Measurements from ENCODE around the gene TET1.
A peak's percentile ranks its signal among the peaks of the same experiment; 100 is the strongest.
"Not testable (repeated sequence)": the region's sequence is repeated elsewhere in the genome, so short reads cannot be mapped to it uniquely, and the experiment has no call there.

TET1 gene

GRCh38 chr10:68560186-68560942 is at the start of gene TET1:
Gene TET1, plus strand, starts transcription at chr10:68560337. Its CDS starts 12,002 bp downstream, at chr10:68572339.
- peaks cover 33% of the 10 kb centered on the region for H3K4me1 Mint-ChIP-seq
- no peak within 1 kb of the TSS for H3K27ac Mint-ChIP-seq
- peaks cover 5% of the 10 kb centered on the region for H3K36me3 Mint-ChIP-seq
- H3K9me3 Mint-ChIP-seq = no peaks in the 10 kb centered on the region
- peak within 1 kb of the TSS; percentile 69 for H3K4me3 Mint-ChIP-seq
- DNase-seq = peak; percentile 43
- H3K27me3 Mint-ChIP-seq = peaks cover 87% of the 10 kb centered on the region
- CTCF ChIA-PET = interaction anchor here (1.1 kb wide), 1 partner anchor 9 kb away, joined by 9 read pairs; no protein-coding TSS in a partner anchor

DNA sequence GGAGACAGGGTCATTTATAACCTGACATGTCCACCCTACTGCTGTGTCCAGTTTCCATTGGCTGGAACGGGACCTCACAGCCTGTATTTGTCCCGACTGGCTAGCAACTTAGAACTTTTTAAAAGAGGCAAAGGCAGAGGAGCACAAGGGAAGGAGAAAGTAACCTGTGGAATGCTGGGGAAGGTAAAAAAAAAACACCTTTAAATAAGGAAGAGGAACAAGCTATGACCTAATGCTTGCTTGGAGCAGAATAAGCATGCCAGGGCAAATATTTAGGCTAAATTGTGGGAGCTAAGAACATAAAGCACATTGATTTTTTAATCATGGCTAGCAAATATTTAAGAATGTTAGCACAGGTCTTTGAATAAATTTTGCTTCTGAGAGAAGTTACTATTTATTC is 43.9 kb upstream of the TET1 start:
- H3K4me1 Mint-ChIP-seq, H3K36me3 Mint-ChIP-seq, DNase-seq, H3K9me3 Mint-ChIP-seq, CTCF ChIA-PET, H3K4me3 Mint-ChIP-seq, H3K27me3 Mint-ChIP-seq, H3K27ac Mint-ChIP-seq: not testable (repeated sequence)

- CTCF ChIA-PET = no interaction called here
- H3K9me3 Mint-ChIP-seq = no peaks in the 10 kb centered on the region
- no peaks in the 10 kb centered on the region for H3K27me3 Mint-ChIP-seq
- H3K36me3 Mint-ChIP-seq = peaks cover 6% of the 10 kb centered on the region
- H3K4me3 Mint-ChIP-seq = no peak overlapping the region
- no peak overlapping the region for H3K27ac Mint-ChIP-seq
- no peak for DNase-seq
- H3K4me1 Mint-ChIP-seq = no peaks in the 10 kb centered on the region
These were observed 43.4 kb upstream of the TET1 start for GRCh38 chr10:68516766-68517165.

DNA sequence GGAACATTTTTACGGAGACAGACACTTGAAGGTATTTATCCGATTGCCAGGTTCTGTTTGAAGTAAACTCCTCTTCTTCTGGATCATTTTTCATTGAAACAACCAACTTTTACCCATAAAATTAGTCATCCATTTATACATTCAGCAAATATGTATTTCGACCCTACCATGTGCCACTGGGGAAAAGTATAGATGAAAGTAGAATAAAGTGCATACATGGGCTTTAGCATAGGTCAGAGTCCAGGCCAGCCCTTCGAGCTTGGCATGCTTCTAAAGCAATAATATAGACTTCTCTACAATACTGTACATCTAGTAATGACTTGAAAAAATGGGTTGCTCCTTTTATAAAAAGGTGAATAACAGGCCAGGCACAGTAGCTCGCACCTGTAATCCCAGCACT is 42.9 kb upstream of the TET1 start:
- H3K27ac Mint-ChIP-seq = no peak overlapping the region
- CTCF ChIA-PET = no interaction called here
- peaks cover 8% of the 10 kb centered on the region for H3K36me3 Mint-ChIP-seq
- H3K9me3 Mint-ChIP-seq = no peaks in the 10 kb centered on the region
- H3K4me1 Mint-ChIP-seq = no peaks in the 10 kb centered on the region
- H3K4me3 Mint-ChIP-seq = no peak overlapping the region
- no peaks in the 10 kb centered on the region for H3K27me3 Mint-ChIP-seq
- DNase-seq = no peak

GRCh38 chr10:68518609-68519008 is 41.5 kb upstream of the TET1 start:
- H3K4me3 Mint-ChIP-seq, H3K4me1 Mint-ChIP-seq, CTCF ChIA-PET, DNase-seq, H3K36me3 Mint-ChIP-seq, H3K9me3 Mint-ChIP-seq, H3K27me3 Mint-ChIP-seq, H3K27ac Mint-ChIP-seq: not testable (repeated sequence)

DNA sequence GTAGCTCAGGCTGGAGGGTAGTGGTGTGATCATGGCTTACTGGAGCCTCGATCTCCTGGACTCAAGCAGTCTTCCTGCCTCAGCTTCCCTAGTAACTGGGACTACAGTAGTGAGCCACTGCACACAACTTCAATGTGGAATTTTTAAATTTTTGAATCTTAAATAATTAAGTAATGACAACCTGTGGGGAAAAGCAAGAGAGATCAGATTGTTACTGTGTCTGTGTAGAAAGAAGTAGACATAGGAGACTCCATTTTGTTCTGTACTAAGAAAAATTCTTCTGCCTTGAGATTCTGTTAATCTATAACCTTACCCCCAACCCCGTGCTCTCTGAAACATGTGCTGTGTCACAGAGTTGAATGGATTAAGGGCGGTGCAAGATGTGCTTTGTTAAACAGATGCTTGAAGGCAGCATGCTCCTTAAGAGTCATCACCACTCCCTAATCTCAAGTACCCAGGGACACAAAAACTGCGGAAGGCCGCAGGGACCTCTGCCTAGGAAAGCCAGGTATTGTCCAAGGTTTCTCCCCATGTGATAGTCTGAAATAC is 34.6 kb upstream of the TET1 start:
- H3K36me3 Mint-ChIP-seq, H3K27me3 Mint-ChIP-seq, H3K4me3 Mint-ChIP-seq, DNase-seq, H3K9me3 Mint-ChIP-seq, CTCF ChIA-PET, H3K27ac Mint-ChIP-seq: not testable (repeated sequence)
- peaks cover 16% of the 10 kb centered on the region for H3K4me1 Mint-ChIP-seq

GRCh38 chr10:68526634-68527307 is 33.4 kb upstream of the TET1 start:
- H3K4me1 Mint-ChIP-seq = peaks cover 16% of the 10 kb centered on the region
- no peak for DNase-seq
- H3K27me3 Mint-ChIP-seq = no peaks in the 10 kb centered on the region
- H3K36me3 Mint-ChIP-seq = peaks cover 4% of the 10 kb centered on the region
- H3K4me3 Mint-ChIP-seq = peak overlapping the region; percentile 95
- CTCF ChIA-PET = no interaction called here
- H3K9me3 Mint-ChIP-seq = no peaks in the 10 kb centered on the region
- peak overlapping the region; percentile 89 for H3K27ac Mint-ChIP-seq

DNA sequence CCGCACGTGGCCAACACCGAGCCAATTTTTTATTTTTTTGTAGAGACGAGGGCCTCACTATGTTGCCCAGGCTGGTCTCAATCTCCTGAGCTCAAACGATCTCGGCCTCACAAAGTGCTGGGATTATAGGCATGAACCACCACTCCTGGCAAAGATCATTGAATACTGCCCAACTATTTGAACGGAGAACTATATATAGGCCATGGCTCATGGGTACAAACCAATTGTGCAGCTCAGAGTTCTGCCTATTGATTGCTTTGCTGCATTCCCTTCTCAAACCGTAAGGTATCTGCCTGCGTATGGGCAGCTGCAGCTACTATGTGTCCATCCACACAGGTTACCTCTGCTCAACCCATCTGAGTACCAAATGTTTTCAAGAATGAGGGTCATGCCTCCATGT is 23.2 kb upstream of the TET1 start:
- DNase-seq = no peak
- no peaks in the 10 kb centered on the region for H3K9me3 Mint-ChIP-seq
- H3K4me3 Mint-ChIP-seq = no peak overlapping the region
- peaks cover 4% of the 10 kb centered on the region for H3K27me3 Mint-ChIP-seq
- CTCF ChIA-PET = interaction anchor here (1.0 kb wide), 1 partner anchor 14 kb away, joined by 3 read pairs; no protein-coding TSS in a partner anchor
- no peaks in the 10 kb centered on the region for H3K4me1 Mint-ChIP-seq
- H3K27ac Mint-ChIP-seq = no peak overlapping the region
- H3K36me3 Mint-ChIP-seq = no peaks in the 10 kb centered on the region

DNA sequence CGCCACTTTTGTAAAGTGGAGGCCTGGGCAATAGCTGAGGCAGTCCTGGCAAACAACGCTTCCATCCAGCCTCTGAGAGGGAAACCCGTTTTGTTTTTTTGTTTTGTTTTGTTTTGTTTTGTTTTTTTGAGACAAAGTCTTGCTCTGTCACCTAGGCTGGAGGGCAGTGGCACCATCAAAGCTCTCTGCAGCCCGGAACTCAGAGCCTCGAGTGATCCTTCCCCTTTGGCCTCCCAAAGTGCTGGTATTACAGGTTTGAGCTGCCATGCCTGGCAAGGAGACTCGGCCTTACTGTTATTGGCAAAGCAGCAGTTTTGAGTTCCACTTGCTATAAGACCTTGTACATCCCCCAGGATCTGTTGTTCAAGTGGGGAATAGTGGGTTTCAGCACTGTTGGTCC is 22.3 kb upstream of the TET1 start:
- H3K36me3 Mint-ChIP-seq = no peaks in the 10 kb centered on the region
- no peaks in the 10 kb centered on the region for H3K4me1 Mint-ChIP-seq
- H3K9me3 Mint-ChIP-seq = no peaks in the 10 kb centered on the region
- DNase-seq = no peak
- CTCF ChIA-PET = interaction anchor here (0.9 kb wide), 1 partner anchor 14 kb away, joined by 4 read pairs; no protein-coding TSS in a partner anchor
- no peak overlapping the region for H3K27ac Mint-ChIP-seq
- no peak overlapping the region for H3K4me3 Mint-ChIP-seq
- peaks cover 4% of the 10 kb centered on the region for H3K27me3 Mint-ChIP-seq

DNA sequence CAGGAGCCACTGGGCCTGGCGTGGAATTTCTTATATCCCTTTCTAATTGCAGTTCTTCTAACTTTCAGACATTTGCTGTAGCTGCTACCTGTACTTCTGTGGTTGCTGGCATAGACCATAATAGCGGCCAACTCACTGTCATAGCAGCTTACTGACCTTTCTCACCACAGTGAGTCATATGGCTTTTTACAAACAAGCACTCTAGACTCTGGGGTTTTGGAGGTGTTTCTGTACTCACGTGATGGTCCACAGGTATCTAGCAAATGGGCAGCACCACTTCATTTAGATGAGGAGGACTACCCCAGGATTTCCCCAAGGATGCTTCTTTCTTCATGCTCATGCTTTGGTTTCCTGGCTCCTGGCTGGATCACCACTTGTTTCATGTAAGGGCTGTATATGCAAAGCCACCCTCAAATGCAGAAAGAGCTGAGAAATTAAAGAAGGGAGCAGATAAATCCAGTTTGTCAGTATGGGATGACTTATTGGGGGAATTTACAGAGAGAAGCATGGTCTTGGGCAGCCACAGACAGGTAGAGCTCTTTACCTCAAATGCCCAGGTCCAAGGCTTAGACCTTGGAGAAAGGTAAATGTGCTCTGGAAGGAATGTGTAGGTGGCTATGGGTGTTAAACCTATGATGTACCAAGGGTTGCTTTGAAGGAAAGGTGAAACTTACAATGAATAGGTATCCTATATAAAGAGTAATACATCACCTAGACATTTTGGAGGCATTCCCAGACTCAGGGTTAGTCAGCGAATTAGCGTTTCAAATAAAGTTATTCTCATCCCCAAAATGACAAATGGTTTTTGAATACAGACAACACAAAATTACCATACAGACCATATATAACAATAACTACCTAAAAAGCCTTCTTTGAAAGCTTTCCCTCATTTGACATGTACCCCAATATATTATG is 16.9 kb upstream of the TET1 start:
- no peak for DNase-seq
- Mint-ChIP-seq H3K36me3 (no peaks in the 10 kb centered on the region), H3K27ac (no peak overlapping the region), H3K4me3 (no peak overlapping the region), H3K4me1 (no peaks in the 10 kb centered on the region), H3K27me3 (peaks cover 4% of the 10 kb centered on the region), H3K9me3 (no peaks in the 10 kb centered on the region)
- CTCF ChIA-PET = no interaction called here

DNA sequence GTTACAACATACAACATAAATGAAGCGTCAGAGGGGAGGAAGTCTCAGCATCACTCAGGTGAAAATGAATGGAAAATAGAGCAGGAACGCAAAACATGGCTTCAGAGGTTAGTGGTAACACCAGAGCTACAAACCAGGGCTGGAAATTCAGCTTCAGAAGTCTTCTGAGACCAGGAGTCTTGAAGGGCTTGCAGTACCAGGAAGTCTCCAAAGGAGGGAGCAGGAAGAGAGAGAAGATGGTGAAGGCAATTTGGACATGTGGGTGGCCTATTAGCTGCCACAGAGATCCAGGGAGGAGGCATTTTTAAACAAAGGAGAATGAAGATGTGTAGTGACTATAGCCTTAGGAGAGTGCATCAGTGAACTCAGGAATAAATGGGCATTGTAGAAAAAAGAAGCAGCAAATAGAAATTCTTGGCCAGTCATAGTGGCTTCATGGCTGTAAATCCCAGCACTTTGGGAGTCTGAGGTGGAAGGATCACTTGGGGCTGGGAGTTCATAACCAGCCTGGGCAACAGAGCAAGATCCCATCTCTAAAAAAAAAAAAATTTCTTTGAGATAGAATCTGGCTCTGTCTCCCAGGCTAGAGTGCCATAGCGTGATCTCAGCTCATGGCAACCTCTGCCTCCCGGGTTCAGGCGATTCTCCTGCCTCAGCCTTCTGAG is 9.3 kb upstream of the TET1 start:
- H3K9me3 Mint-ChIP-seq = no peaks in the 10 kb centered on the region
- H3K27ac Mint-ChIP-seq = no peak overlapping the region
- H3K4me1 Mint-ChIP-seq = no peaks in the 10 kb centered on the region
- CTCF ChIA-PET = interaction anchor here (0.6 to 2.0 kb wide), 22 partner anchors 9 to 560 kb away, joined by 3 to 9 read pairs (median 4); partner anchors contain the start of genes STOX1 and TET1
- DNase-seq = peak; percentile 68
- H3K36me3 Mint-ChIP-seq = no peaks in the 10 kb centered on the region
- peaks cover 4% of the 10 kb centered on the region for H3K27me3 Mint-ChIP-seq
- no peak overlapping the region for H3K4me3 Mint-ChIP-seq

GRCh38 chr10:68553138-68553537 is 7.0 kb upstream of the TET1 start:
- no peak overlapping the region for H3K4me3 Mint-ChIP-seq
- DNase-seq = no peak

DNA sequence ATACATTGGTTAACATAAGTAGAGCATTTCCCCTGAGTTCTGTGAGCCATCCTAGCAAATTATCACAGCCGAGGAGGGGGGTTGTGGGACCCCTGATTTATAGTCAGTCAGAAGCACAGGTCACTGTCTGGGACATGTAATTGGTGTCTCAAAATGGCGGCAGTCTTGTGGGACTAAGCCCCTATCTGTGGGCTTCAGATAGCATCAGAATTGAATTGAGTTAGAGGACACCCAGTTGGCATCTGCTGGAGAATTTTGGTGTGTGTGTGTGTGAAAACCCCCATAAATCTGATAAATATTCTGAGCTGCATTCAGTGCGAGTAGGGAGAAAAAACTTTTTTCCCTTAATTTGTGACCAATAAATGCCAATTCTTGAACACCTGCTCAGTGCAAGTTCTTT is 6.5 kb upstream of the TET1 start:
- peaks cover 24% of the 10 kb centered on the region for H3K27me3 Mint-ChIP-seq
- no peaks in the 10 kb centered on the region for H3K36me3 Mint-ChIP-seq
- H3K27ac Mint-ChIP-seq = no peak overlapping the region
- no peaks in the 10 kb centered on the region for H3K4me1 Mint-ChIP-seq
- no peak overlapping the region for H3K4me3 Mint-ChIP-seq
- CTCF ChIA-PET = no interaction called here
- no peaks in the 10 kb centered on the region for H3K9me3 Mint-ChIP-seq
- DNase-seq = no peak

More at GRCh38 chr10:68553138-68553537, 7.0 kb upstream of the TET1 start:
- no peaks in the 10 kb centered on the region for H3K36me3 Mint-ChIP-seq
- H3K27ac Mint-ChIP-seq = no peak overlapping the region
- no peaks in the 10 kb centered on the region for H3K4me1 Mint-ChIP-seq
- H3K9me3 Mint-ChIP-seq = no peaks in the 10 kb centered on the region
- H3K27me3 Mint-ChIP-seq = peaks cover 19% of the 10 kb centered on the region
- CTCF ChIA-PET = no interaction called here

GRCh38 chr10:68558478-68558877 is 1.7 kb upstream of the TET1 start:
- peaks cover 31% of the 10 kb centered on the region for H3K4me1 Mint-ChIP-seq
- no peak overlapping the region for H3K4me3 Mint-ChIP-seq
- H3K36me3 Mint-ChIP-seq = peaks cover 5% of the 10 kb centered on the region
- CTCF ChIA-PET = no interaction called here
- DNase-seq = no peak
- peaks cover 68% of the 10 kb centered on the region for H3K27me3 Mint-ChIP-seq
- H3K27ac Mint-ChIP-seq = no peak overlapping the region
- no peaks in the 10 kb centered on the region for H3K9me3 Mint-ChIP-seq

Data from activated naive CD4-positive, alpha-beta T cell treated with anti-CD3 and anti-CD28 coated beads, Interleukin-2, amount 10 ng/mL, durations not matched to agents 7 days and 5 days (primary cell).